Urothelium cell line (cell line): ENCODE data around the gene ST3GAL6.
"Not testable (repeated sequence)": the region's sequence is repeated elsewhere in the genome, so short reads cannot be mapped to it uniquely, and the experiment has no call there.

Experiments used
- DNase-seq: peaks from one replicate; pipeline ENCODE4 v3.0.0; 2011; ENCODE audit warnings: low spot score, mixed read lengths
- FAIRE-seq: peaks from 2 replicates; lab custom pipeline; 2011; peaks lifted over from hg19 to GRCh38; lab: Jason Lieb, UNC

ST3GAL6 gene

DNA sequence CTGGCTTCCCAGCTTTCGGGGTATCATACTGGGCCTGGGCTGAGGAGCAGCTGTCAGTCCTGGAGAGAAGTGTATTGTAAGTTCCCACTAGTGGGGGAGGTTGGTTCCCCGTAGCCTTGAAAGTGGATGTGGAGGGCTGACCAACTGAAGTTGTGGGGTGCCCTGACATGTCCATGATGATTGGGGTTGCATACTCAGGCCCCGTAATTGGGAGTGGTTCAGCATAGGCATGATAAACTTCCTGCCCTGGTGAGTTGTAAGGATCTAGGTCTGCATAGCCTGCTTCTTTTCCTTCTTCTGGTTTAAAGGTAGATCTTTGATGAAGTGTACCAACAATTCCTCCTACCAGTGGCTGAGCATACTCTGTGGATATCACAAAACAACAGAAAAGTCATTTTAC is 36.3 kb downstream of the ST3GAL6 start:
- FAIRE-seq (peak; percentile 35), DNase-seq (no peak)

DNA sequence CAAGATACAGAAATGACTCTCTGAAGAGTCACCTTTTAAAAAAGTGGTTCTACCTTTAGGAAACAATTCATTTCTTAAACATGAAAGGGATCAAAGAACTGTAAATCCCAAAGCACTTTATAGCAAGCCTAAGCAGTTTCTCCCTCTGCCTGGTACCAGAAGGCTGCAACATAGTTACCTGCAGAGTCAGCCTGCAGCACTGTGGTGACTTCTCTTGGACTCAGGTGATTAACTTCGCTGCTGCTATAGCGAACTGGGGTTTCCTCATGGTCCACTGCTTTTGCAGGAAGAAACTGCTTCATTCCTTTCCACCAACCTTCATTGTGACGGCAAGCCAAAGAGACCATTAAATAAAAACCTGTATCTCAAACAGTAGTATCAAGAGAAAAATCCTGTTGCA is 37.3 kb downstream of the ST3GAL6 start:
- no peak for DNase-seq
- no peak for FAIRE-seq

DNA sequence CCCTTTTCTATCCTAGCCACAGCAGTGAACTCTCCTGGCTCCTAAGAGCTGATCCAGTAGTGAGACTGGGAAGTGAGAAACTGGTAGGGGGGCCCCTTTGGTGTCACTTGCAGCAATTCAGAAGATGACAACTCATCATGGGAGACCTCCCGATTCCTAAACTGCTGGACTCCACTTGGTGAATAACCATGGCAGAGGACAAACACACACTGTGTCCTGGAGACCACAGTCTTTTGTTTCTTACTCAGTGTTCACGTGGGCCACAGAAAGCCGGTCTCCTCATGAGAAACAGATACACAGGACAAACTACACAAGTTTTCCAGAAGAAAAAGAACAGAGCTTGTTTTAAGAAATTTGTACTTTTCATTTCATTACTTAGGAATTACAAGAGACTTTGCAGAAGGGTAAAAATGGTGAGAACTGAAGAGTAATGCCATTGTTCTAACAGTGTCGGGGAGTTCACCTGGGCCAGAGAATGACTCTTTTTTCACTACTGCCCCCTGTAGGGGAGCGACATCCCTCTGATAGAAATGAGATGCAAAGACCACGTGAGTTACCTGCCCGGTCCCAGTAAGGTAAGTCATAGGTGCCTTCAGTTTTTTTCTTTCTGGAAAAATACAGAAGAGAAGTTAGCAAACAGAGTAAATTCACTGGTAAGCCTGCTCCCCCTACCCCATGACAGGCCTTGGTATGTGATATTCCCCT is 38.1 kb downstream of the ST3GAL6 start:
- no peak for DNase-seq
- peak; percentile 59 for FAIRE-seq

DNA sequence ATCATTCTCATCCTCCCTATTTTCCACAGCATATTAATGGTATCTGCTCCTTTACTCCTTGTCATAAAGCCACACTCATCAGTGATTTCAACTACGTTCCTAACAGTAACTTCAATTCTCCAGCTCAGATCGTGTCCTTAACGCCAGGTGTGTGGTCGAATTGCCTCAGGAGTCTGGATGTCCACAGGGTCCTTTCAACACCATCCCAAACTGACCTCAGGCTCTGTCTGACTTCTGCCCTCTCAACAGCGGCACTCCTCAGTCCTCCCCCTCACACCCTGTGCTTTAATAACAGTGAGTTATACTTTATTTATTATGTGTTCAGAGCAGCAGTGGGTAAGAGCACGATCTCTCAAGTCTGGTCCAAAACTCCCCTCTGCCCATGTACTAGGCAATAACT is 42.4 kb downstream of the ST3GAL6 start:
- FAIRE-seq (no peak), DNase-seq (no peak)

DNA sequence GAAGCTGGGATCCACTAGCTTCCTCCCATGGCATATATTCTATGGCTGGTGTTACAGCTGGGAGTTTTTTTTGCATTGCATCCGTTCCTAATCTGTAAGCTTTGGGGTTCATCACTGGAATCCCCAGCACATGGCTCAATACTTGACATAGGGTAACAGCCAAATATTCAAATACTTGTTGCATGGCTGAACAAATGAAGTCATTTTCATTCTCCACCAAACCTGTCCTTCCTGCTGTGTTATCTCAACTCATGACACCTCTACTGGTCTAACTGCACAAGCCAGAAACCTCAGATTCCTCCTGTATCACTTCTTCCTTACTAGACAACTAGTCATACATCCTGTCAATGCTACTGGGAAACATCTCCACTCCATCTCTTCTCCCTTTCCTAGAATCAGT is 43.4 kb downstream of the ST3GAL6 start:
- DNase-seq = no peak
- FAIRE-seq = peak; percentile 37

DNA sequence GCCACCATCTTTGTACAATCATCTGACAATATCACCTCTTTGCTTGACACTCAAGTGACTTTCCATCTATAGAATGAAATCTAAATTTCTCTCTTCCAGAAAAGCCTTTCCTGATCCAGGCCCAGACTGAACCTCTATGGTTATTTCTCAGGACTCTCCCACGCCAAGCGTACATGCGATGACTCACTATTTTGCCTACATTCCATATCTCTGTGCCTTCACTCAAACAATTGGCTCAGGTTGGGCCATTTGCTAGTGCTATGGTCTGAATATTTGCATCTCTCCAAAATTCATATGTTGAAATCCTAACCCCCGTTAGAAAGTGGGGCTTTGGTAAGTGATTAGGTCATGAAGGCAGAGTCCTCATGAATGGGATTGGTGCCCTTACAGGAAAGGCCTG is 43.9 kb downstream of the ST3GAL6 start:
- DNase-seq (no peak), FAIRE-seq (no peak)

DNA sequence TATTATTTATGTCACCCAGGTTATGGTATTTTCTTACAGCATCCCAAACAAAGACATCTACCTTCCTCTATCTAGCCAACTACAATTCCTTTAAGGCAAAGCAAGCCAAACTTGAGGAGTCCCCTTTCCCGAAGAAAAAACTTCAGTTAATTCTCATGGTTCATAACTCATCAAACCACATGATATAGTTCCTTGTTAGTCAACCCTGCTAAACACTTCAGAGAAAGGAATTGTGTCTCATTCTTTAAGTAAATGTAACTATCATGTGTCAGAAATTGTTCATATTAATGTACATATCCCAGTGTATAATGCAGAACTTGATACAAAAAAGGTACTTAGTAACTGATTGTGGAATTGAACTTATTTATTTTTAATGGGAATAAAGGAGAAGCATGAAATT is 44.4 kb downstream of the ST3GAL6 start:
- no peak for DNase-seq
- no peak for FAIRE-seq

DNA sequence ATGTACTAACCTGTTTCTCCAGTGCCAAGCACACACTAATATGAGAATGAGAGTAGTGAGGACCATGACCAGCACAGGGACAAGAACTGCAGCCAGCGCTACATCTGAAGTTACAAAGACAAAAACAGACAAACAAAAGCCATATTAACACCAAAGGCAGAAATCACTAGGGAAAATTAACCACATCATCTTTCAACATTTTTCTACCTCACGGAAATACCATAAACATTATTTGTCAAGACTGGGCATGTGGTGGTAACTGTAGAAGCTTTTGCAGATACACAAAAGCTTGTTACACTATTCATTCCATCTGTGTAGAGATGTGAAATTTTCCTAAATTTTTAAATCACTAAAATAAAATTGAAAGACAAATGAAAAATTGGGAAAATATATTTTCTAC is 44.9 kb downstream of the ST3GAL6 start:
- DNase-seq = no peak
- FAIRE-seq = no peak

DNA sequence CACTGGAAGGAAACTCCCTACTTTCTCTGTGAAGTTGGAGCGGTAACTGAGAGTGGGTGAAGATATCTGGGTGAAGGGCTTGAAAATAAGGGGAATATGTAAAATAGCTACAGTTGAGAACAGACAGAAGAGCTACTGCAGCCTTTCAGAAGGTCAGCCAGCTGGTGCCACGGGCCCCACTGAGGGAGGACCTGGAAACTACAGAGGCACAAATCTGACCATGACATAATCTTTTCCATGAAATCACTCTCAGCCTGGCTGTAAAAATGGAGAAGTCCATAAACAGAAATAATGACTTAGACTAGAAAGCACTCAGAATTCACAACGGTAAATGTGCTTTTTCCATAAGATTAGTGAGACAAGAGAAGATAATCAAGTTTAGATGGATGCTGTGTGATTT is 46.4 kb downstream of the ST3GAL6 start:
- DNase-seq (no peak), FAIRE-seq (no peak)

DNA sequence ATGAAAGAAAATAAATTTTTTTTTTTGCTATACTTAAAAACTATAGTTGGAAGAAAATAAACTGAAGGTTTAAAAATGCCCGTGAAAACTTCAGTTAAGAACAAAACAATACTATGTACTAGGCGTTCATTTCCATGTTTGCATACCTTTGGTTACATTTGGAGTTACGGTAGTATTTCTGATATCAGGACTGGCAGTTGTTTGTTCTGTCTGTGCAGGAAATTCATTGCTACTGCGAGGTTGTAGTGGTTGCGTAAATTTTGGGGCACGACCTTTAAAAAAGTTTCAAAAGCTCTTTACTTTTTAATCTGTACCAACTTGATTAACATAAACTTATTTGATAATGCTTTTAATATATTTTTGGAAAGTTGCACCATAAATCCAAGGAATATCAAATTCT is 47.9 kb downstream of the ST3GAL6 start:
- FAIRE-seq (no peak), DNase-seq (no peak)

DNA sequence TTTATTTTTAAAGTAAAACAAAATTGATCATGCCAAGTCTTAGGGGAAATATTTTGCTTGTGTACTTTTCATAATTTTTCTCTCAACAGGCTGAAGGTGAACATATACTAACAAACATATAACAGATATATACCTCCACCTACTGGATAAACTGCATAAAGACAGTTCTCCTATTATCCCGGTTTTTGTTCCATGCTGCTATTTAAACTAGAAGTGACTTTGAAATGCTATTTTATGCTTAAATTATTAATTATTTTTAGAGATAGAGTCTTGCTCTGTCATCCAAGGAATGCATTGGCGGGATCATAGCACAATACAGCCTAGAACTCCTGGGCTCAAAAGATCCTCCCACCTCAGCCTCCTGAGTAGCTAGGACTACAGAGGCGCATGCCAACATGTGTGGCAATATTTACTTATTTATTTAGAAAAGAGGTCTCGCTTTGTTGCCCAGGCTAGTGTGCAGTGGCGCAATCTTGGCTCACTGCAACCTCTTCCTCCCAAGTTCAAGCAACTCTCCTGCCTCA is 49.8 kb downstream of the ST3GAL6 start:
- DNase-seq = peak; percentile 36
- FAIRE-seq = no peak

DNA sequence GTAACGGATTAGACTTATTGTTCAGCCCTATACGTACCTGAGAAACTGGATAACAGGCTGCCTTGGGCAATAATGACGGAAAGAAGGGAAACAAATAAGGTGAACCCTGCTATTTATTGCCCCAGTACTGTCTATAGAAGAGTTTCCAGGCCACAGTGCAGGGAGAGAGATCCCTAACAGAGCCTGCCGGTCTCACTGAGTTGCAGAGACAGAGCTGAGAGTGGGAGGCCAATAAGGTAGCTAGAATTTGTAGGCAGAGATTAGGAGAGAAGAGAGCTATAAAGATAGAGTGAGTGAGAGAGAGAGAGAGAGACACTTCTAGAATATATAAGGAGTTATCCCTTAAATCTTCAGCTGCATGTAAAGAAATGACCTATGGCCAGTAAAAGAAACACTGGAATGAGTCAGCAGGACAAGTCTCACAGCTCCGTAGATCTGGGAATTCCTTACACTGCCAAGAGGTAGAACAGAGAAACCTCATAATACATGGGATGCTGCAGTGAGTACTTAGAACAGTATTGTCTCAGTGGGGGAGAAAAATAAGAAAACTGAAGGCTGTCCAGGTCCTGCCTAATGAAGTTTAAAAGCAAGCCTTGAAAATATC is 51.8 kb downstream of the ST3GAL6 start:
- no peak for FAIRE-seq
- no peak for DNase-seq

DNA sequence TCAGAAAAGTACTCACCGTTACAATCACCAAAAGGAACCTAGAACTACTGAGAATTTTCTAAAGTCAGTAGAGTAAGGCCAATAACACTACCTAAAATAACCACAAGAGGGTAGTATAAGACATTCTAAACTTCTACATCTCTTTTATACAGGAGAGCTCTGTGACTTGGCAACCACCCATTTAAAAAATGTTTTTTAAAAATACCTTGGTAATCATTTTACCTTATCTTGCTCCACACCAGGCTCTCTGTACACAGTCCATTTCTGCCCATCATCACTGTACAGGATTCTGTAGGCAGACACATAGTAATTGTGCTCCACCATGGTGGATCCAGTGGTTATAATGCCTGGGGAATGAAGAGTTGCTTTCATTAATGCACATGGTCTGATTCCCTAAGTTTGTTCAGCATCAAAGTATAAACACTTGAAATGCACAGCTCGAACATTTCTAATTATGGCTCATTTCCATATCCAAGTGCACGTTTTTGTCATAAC is 54.5 kb downstream of the ST3GAL6 start:
- peak; percentile 57 for DNase-seq
- no peak for FAIRE-seq

DNA sequence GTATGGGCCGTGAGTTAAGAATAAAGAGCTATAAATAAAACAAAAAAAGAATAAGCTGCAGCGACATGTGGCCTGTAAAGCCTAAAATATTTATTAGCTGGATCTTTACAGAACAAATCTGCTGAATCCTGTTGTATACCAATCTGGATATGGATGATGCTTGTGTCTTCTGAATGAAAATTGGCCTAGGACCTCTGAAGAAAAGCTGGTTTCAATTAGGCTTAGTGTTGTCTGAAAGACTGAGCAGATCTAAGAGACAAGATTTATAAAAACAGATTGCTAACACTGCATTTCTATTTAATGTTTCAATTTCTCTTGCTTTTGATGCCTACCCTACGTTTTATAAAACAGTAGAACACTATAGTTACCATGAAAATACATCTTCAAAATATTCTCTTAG is 57.9 kb downstream of the ST3GAL6 start:
- FAIRE-seq = no peak
- DNase-seq = no peak

DNA sequence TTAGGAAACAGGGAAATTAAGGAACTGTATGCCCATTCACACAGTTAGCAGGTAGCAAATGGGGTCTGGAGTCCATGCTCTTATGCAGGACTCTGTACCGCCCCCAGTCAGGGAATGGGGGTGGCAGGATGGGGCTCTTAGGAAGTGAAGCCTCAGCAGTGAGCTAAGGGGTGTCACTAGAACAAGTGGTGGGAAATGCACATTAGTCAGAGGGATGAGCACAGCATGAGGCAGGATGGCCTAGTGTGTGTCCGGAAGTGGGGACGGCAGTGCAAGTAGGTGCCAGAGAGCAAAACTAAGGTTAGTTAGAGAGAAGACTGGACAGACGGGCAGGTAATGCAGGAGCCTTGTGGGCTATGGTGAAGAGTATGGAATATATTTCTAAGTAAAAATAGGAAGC is 60.7 kb downstream of the ST3GAL6 start:
- FAIRE-seq (peak; percentile 83), DNase-seq (no peak)

DNA sequence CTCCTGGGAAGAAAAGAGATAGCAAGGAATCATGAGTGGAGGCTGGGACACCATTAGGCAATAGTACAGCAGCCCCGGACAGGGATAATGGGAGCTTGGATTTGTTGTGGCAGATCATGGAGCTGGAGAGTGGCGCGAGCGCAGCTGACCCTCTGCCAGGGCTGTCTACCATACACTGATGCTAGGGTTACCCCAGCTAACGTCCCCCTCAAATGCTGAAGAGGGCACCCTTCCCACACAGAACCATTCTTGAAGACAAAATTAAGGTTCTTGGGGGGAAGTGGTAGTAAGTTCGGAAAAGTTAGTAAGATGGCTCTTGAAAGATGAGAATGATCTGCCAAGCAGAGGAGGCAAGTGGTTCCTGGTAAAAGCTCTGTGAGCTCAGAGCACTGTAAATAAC is 61.1 kb downstream of the ST3GAL6 start:
- DNase-seq (no peak), FAIRE-seq (no peak)

DNA sequence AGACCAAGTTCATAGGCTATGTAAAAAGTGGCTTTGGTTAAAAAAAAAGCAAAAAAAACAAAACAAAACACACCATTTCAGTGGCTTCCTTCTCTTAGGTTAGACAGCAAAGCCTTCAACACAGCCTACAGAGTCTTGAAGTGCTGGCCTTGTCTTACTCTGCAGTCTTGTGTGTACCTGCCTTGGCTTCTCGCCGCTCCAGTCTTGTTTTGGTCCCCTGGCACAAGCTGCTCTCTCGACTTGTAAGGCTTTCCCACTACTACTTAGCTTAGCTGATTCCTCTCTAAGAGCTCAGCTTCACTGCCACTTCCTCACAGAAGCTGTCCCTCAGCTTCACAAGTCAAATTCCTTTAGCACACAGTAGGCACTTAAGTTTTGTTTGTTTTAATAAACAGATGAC is 63.0 kb downstream of the ST3GAL6 start:
- no peak for DNase-seq
- no peak for FAIRE-seq

DNA sequence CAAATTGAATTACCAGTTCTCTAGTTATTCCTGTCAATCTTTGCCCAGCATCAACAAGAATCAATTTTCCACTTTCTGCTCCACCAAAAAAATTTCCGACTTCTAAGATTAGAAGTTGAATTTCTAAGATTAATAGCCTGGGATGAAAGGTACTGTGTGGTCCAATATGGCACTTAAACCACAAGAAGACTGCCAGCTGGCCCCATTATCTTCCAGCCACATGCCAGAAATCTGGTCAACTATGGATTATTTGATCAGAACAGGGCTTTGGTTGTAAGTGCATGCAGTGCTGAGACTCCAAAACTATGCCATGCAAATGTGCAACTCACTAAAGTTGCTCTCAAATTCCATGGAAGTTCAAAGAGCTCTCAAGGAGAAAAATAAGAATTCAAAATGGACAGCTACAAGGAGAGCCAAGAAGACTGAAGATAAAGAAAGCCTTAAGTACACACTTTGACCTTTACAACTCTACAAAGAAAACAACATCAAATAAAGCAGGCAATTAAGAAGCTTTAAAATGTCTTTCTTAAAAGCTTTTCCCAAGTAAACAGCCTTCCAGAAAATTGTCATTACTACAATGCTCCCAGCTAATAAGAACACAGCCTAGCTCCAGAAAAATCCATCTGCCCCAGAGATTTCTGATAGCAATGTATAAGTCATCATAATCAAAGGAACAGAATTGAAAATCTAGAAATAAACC is 64.2 kb downstream of the ST3GAL6 start:
- no peak for FAIRE-seq
- DNase-seq = no peak

DNA sequence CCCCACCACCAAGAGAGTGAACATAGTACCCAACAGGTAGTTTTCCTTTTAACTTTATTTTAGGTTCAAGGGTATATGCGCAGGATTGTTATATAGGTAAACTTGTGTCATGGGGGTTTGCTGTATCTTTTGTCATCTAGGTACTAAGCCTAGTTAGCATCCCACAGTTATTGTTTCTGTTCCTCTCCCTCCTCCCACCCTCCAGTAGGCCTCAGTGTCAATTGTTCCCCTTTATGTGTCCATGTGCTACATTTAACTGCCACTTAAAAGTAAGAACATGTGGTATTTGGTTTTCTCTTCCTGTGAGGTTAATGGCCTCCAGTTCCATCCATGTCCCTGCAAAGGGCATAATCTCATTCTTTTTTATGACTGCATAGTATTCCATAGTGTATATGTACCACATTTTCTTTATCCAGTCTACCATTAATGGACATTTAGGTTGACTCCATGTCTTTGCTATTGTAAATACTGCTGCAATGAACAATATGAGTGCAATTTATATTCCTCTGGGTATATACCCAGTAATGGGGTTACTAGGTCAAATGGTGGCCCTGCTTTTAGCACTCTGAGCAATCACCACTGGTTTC is 66.2 kb downstream of the ST3GAL6 start:
- no peak for FAIRE-seq
- DNase-seq = no peak

DNA sequence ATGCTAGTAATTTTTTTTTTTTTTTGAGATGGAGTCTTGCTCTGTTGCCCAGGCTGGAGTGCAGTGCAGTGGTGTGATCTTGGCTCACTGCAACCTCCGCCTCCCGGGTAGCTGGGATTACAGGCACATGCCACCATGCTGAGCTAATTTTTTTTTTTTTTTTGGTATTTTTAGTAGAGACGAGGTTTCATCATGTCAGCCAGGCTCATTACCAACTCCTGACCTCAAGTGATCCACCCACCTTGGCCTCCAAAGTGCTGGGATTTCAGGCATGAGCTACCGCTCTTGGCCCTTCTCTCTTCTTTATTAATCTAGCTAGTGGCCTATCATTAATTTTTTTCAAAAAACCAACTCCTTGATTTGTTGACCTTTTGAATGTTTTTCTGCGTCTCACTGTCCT is 67.9 kb downstream of the ST3GAL6 start:
- not testable (repeated sequence) for DNase-seq, FAIRE-seq

DNA sequence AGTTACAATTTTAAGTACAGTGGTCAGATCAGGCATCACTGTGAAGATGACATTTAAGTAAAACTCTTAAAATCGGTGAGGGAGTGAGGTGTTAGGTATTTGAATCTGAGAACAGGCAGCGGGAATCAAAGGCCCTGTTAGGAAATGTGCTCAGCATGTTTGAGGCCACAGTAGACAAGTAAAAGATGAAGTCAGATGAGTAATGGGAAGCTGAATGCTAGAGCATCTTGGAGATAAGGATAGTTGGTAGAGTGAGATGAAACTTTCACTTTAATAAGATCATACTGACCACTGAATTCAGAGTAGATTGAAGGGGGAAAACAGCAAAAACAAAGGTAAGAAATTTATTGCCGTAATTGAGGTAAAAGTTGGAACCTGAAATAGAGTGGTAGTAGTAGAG is 76.7 kb downstream of the ST3GAL6 start:
- FAIRE-seq (no peak), DNase-seq (no peak)
